DND-41 (cell line): ENCODE results near the gene ZNF511.

Source experiments
- ATAC-seq: fragments of 200-7000 bp; cut with Tn5 transposase; 3 replicates; pipeline ENCODE4 v1.9.1; 2021; ENCODE audit warnings: low read depth; ENCODE audit not compliant: insufficient read depth
- DNase-seq: peaks from one replicate; pipeline ENCODE4 v3.0.0-alpha.2; 2020
- H2AFZ ChIP-seq: 2 replicates; pipeline ENCODE4 v1.6.0; 2012; ENCODE audit warnings: low read depth, low read length
- H3K27ac ChIP-seq: 2 replicates; pipeline ENCODE4 v1.5.1; 2012; ENCODE audit warnings: low read length, inconsistent platforms
- H3K27me3 ChIP-seq: fragments of 200-600 bp; sonication (generic); 2 replicates; pipeline ENCODE4 v1.6.0; 2012; ENCODE audit warnings: low read length, mild to moderate bottlenecking, inconsistent platforms; ENCODE audit not compliant: insufficient read depth, poor library complexity
- H3K36me3 ChIP-seq: 2 replicates; pipeline ENCODE4 v1.5.1; 2012; ENCODE audit warnings: low read length, inconsistent platforms; ENCODE audit not compliant: insufficient read depth
- H3K4me1 ChIP-seq: 2 replicates; pipeline ENCODE4 v1.5.1; 2012; ENCODE audit warnings: mild to moderate bottlenecking, low read length; ENCODE audit not compliant: insufficient read depth
- H3K4me2 ChIP-seq: 2 replicates; pipeline ENCODE4 v1.6.0; 2012; ENCODE audit warnings: mild to moderate bottlenecking, moderate library complexity, low read length, inconsistent platforms; ENCODE audit not compliant: insufficient read depth
- H3K4me3 ChIP-seq, 2 experiments: fragments of 200-600 bp in 1 of 2; shearing (Covaris generic) in 1 of 2; 2 replicates each; pipeline ENCODE4 v1.5.1; 2012 to 2016; ENCODE audit warnings: inconsistent platforms in 2 of 2, low read length in 2 of 2, mild to moderate bottlenecking in 2 of 2, low read depth in 1 of 2, moderate library complexity in 1 of 2
- H3K79me2 ChIP-seq: 2 replicates; pipeline ENCODE4 v1.6.0; 2012; ENCODE audit warnings: low read length, inconsistent platforms; ENCODE audit not compliant: insufficient read depth
- H3K9ac ChIP-seq: 2 replicates; pipeline ENCODE4 v1.6.0; 2012; ENCODE audit warnings: low read depth, mild to moderate bottlenecking, inconsistent platforms, low read length, moderate library complexity
- H3K9me3 ChIP-seq: 2 replicates; pipeline ENCODE4 v1.5.1; 2012; ENCODE audit warnings: low read length, moderate library complexity, mild to moderate bottlenecking, inconsistent platforms; ENCODE audit not compliant: insufficient read depth, severe bottlenecking
- H4K20me1 ChIP-seq: 2 replicates; pipeline ENCODE4 v1.6.0; 2012; ENCODE audit warnings: low read length; ENCODE audit not compliant: insufficient read depth
- EZH2 ChIP-seq: IDR thresholded peaks from 3 replicates; pipeline ENCODE4 v1.6.1; 2012; ENCODE audit warnings: borderline replicate concordance, low read depth, mild to moderate bottlenecking, moderate library complexity, low read length, inconsistent platforms; ENCODE audit not compliant: severe bottlenecking
- TF ChIP-seq, protein P1 (sequence below): IDR thresholded peaks from 2 replicates; pipeline ENCODE4 v1.5.1; 2012; ENCODE audit warnings: borderline replicate concordance, low read length, moderate library complexity, mild to moderate bottlenecking; ENCODE audit not compliant: poor library complexity, severe bottlenecking; ENCODE audit errors: extremely low read depth

ZNF511 gene

GRCh38 chr10:133314911-133315310, 6.2 kb downstream of the ZNF511 start:
- no peak overlapping the region for H3K4me2 ChIP-seq
- peaks cover 12% of the 10 kb centered on the region; the same call in 1 of the 2 replicates for H4K20me1 ChIP-seq
- no peaks in the 10 kb centered on the region for H3K79me2 ChIP-seq
- no peak overlapping the region for H3K4me3 ChIP-seq
- DNase-seq (no peak), ATAC-seq (no peak)
- no peak overlapping the region for H2AFZ ChIP-seq
- H3K4me1 ChIP-seq, result peaks cover 8% of the 10 kb centered on the region
- no peak overlapping the region for H3K27ac ChIP-seq
- peaks cover 28% of the 10 kb centered on the region for H3K36me3 ChIP-seq
- TF ChIP-seq, protein P1, sequence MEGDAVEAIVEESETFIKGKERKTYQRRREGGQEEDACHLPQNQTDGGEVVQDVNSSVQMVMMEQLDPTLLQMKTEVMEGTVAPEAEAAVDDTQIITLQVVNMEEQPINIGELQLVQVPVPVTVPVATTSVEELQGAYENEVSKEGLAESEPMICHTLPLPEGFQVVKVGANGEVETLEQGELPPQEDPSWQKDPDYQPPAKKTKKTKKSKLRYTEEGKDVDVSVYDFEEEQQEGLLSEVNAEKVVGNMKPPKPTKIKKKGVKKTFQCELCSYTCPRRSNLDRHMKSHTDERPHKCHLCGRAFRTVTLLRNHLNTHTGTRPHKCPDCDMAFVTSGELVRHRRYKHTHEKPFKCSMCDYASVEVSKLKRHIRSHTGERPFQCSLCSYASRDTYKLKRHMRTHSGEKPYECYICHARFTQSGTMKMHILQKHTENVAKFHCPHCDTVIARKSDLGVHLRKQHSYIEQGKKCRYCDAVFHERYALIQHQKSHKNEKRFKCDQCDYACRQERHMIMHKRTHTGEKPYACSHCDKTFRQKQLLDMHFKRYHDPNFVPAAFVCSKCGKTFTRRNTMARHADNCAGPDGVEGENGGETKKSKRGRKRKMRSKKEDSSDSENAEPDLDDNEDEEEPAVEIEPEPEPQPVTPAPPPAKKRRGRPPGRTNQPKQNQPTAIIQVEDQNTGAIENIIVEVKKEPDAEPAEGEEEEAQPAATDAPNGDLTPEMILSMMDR, result no peak
- no peak for TF ChIP-seq EZH2
- peaks cover 10% of the 10 kb centered on the region for H3K27me3 ChIP-seq
- H3K9me3 ChIP-seq, result no peaks in the 10 kb centered on the region
- H3K9ac ChIP-seq, result no peak overlapping the region

GRCh38 chr10:133315847-133316246, 7.1 kb downstream of the ZNF511 start:
- H3K4me2 ChIP-seq, result no peak overlapping the region
- H4K20me1 ChIP-seq, result peaks cover 4% of the 10 kb centered on the region; the same call in 1 of the 2 replicates
- no peak overlapping the region for H2AFZ ChIP-seq
- DNase-seq, result no peak
- ATAC-seq, result no peak
- H3K9me3 ChIP-seq, result no peaks in the 10 kb centered on the region
- H3K36me3 ChIP-seq, result peaks cover 19% of the 10 kb centered on the region
- H3K27ac ChIP-seq, result no peak overlapping the region
- no peak overlapping the region for H3K9ac ChIP-seq
- peaks cover 6% of the 10 kb centered on the region for H3K4me1 ChIP-seq
- no peaks in the 10 kb centered on the region for H3K79me2 ChIP-seq
- no peak overlapping the region for H3K4me3 ChIP-seq
- peaks cover 10% of the 10 kb centered on the region for H3K27me3 ChIP-seq
- TF ChIP-seq, protein P1, result no peak
- no peak for TF ChIP-seq EZH2

GRCh38 chr10:133316266-133316665, 7.6 kb downstream of the ZNF511 start:
- no peak overlapping the region for H2AFZ ChIP-seq
- H3K4me1 ChIP-seq, result peaks cover 6% of the 10 kb centered on the region
- no peak overlapping the region for H3K4me3 ChIP-seq
- peaks cover 17% of the 10 kb centered on the region for H3K36me3 ChIP-seq
- ATAC-seq, result no peak
- H3K9ac ChIP-seq, result no peak overlapping the region
- no peaks in the 10 kb centered on the region for H3K79me2 ChIP-seq
- peaks cover 10% of the 10 kb centered on the region for H3K27me3 ChIP-seq
- peaks cover 4% of the 10 kb centered on the region; the same call in 1 of the 2 replicates for H4K20me1 ChIP-seq
- DNase-seq, result no peak
- H3K4me2 ChIP-seq, result no peak overlapping the region
- TF ChIP-seq EZH2, result no peak
- TF ChIP-seq, protein P1, result no peak
- no peak overlapping the region for H3K27ac ChIP-seq
- H3K9me3 ChIP-seq, result no peaks in the 10 kb centered on the region

GRCh38 chr10:133316732-133317131, 8.0 kb downstream of the ZNF511 start:
- Histone ChIP-seq H3K36me3 (peaks cover 12% of the 10 kb centered on the region), H3K9ac (no peak overlapping the region), H3K27me3 (peaks cover 10% of the 10 kb centered on the region), H3K4me3 (no peak overlapping the region), H4K20me1 (peaks cover 4% of the 10 kb centered on the region; the same call in 1 of the 2 replicates), H3K4me1 (peaks cover 6% of the 10 kb centered on the region), H3K27ac (no peak overlapping the region), H3K79me2 (no peaks in the 10 kb centered on the region), H3K9me3 (no peaks in the 10 kb centered on the region), H2AFZ (no peak overlapping the region), H3K4me2 (no peak overlapping the region)
- ATAC-seq, result no peak
- TF ChIP-seq EZH2, result no peak
- TF ChIP-seq, protein P1, result no peak
- no peak for DNase-seq
